NB4 (cell line): ENCODE measurements around the gene RAB40C.

Experiments
- DNase-seq: peaks from one replicate; pipeline ENCODE4 v3.0.0; 2010; ENCODE audit warnings: low read depth
- H3K4me3 ChIP-seq: one replicate; pipeline ENCODE4 v1.5.1; 2011; ENCODE audit warnings: mild to moderate bottlenecking, low read depth, low read length, moderate library complexity
- CTCF ChIP-seq: IDR thresholded peaks from one replicate; pipeline ENCODE4 v1.5.1; 2012; ENCODE audit warnings: low read depth, low read length
- MAX ChIP-seq: IDR thresholded peaks from 2 replicates; pipeline ENCODE4 v1.6.1; 2011; ENCODE audit warnings: low read depth, low read length
- MYC ChIP-seq: IDR thresholded peaks from 2 replicates; pipeline ENCODE4 v1.6.1; 2011; ENCODE audit warnings: low read depth, low read length
- POLR2A ChIP-seq: IDR thresholded peaks from 2 replicates; pipeline ENCODE4 v1.6.1; 2011; ENCODE audit warnings: mild to moderate bottlenecking; ENCODE audit not compliant: insufficient read length; ENCODE audit errors: extremely low read depth

RAB40C gene

DNA sequence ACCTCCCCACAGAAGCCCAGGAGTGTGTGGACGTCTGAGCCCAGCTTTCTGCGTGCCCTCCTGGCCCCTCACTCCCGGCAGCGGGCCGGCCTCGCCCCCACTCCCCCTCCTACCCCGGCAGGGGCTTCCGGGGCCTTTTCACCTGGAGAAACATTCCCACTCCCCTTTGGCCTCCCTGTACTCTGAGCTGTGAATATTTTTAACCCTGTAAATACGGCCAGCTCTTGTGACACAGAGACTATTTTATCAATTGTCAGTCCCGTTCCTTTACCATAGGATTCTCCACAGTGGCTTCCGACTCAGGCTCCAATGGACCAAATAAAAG is 35.6 kb upstream of the RAB40C start:
- TF ChIP-seq MAX, result no peak
- no peak for TF ChIP-seq POLR2A
- TF ChIP-seq CTCF, result no peak
- TF ChIP-seq MYC, result no peak
- no peak overlapping the region for H3K4me3 ChIP-seq
- DNase-seq, result no peak

DNA sequence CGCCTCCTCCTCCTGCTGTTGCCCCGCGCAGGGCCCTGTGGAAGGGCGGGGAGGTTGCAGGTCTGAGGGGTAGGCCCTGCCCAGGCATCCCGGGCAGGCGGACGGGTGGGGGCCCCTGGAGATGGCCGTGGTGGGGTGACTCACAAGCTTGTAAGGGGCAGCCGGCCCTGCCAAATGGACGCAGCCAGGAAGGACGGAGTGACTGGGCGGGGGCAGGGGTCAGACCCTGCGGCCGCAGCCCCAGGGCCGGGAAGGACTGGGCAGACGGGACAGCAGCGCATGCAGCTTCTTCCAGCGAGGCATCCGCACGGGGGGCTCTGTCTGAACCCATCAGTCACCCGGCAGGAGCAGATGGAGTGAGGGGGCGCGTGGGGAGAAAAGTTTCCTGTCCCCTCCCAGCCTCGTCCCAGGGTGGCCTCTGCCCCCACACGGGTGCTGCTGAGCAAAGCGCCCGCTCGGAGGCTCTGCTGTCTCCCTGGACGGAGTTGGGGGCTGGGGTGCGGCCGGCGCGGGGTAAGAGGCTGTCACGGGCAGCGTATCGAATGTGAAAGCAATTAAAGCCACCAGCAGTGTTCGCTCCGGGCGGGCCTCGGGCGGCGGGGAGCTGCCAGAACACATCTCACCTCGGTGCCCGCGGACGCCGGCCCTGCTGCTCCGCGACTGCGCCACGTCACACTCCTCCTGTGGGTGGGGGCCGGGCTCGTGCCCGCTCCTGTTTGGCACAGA is 35.1 kb upstream of the RAB40C start:
- DNase-seq, result no peak
- TF ChIP-seq MAX (no peak), CTCF (no peak), POLR2A (no peak), MYC (no peak)
- no peak overlapping the region for H3K4me3 ChIP-seq

DNA sequence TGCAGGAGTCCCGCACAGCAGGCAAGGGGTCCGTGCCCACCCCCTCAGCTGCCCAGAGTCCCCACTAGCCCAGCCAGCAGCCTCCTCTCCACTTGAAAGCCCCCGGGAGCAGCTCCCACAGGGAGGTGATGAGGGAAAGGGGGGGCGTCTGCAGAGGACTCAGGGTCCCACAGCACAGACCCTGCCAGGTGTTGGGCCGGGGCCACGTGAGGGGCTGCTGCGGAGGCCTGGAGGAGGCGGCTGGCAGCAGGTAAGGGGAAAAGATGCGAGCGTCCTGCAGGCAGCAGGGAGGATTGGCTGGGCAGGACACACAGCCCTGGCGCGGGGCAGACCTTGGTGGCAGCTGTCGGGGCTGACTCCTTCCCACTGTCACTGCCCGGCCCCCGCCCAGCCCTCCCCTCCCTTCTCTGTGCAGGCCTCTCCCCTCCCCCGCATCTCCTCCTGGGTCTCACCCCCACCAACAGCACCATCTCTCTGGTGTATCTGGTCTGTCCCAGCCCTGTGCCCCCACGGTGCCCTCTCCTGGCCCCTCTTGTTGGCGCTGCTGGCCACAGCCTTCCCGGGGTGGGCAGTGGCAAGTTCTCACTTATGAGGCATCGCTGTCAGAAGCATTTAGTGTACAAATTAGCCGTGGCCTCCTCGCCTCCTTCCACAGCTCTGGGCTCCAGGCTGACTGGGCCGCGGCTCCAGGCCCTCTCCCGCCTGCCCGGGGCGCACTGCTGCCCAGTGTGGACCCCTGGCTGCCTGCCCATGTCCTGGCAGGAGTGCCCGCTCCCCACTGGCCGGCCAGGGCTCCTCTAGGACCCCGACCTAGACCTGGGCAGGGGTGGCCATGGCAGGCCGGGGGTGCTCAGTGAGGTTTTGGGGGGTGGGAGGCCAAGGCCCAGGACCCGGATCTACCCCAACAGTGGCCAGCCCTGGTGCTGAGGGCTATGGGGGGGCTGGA is 34.1 kb upstream of the RAB40C start:
- H3K4me3 ChIP-seq, result no peak overlapping the region
- no peak for DNase-seq
- TF ChIP-seq MYC (no peak), MAX (no peak), POLR2A (no peak), CTCF (no peak)

- TF ChIP-seq MAX (no peak), POLR2A (no peak), CTCF (no peak), MYC (no peak)
- H3K4me3 ChIP-seq, result no peak overlapping the region
- DNase-seq, result no peak
These were observed 33.2 kb upstream of the RAB40C start for GRCh38 chr16:556474-557173.

DNA sequence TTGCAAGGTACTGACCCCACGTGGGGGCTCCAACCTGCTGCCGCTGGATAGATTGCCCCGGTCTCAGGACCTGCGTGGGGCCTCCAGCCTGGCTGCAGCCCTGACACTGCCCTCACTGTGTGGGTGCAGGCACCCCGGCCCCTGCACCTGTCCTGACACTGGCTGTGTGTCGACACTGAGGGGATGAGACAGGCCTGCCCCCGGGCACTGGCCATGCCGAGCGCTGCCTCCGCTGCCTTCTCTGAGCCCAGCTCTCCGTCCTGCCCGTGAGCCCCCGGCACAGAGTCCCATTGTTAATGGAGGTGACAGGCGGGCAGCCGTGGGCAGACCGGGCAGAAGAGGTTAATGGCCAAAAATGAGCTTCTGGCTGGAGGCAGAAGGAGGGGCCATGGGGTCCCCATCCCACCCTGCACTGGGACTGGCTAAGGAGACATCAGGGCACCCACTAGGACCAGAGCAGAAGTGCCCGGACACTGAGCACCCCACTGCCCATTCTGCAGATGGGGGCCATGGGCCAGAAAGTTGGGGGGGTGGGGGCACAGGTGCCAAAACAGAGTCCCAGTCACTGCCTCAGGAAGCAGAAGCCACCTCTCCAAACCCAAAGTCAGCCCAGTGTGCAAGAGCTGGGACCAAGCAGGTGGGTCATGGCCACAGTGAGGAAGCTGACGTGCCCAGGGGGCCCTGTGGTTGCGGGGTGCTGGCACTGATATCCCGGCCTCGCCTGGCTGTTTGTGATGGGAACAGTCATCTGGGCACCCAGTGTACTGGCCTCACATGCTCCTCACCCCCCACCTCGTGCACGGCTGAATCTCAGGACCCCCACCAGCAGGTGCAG is 32.2 kb upstream of the RAB40C start:
- TF ChIP-seq MAX, result no peak
- no peak for TF ChIP-seq CTCF
- TF ChIP-seq MYC, result no peak
- TF ChIP-seq POLR2A, result no peak
- DNase-seq, result peak; percentile 57
- H3K4me3 ChIP-seq, result no peak overlapping the region
